HG03039 (cell line): ENCODE data around the gene DQX1.

Experiments used
- ATAC-seq: cut with Tn5 transposase; IDR thresholded peaks from one replicate; pipeline ENCODE4 v1.9.1; 2021; ENCODE audit warnings: mild to moderate bottlenecking, moderate library complexity; ENCODE audit not compliant: unreplicated experiment

DQX1 gene

GRCh38 chr2:74534411-74534810 is 8.4 kb upstream of the DQX1 start:
- no peak for ATAC-seq

- ATAC-seq: no peak
Observed at GRCh38 chr2:74533464-74533863, 7.4 kb upstream of the DQX1 start.

- no peak for ATAC-seq
Observed at GRCh38 chr2:74532222-74532621, 6.2 kb upstream of the DQX1 start.

GRCh38 chr2:74531666-74532065 is 5.6 kb upstream of the DQX1 start:
- no peak for ATAC-seq

- no peak for ATAC-seq
Observed at GRCh38 chr2:74530239-74531187, 4.5 kb upstream of the DQX1 start.

GRCh38 chr2:74529357-74530238 is 3.6 kb upstream of the DQX1 start, which contains the start of the genes AUP1 and HTRA2:
AUP1 (minus strand) TSS chr2:74529706; CDS start chr2:74529629, 77 bp downstream.
HTRA2 (plus strand) TSS chr2:74529933; CDS start chr2:74530007, 74 bp downstream.
- peak; percentile 73 for ATAC-seq

GRCh38 chr2:74528600-74529356 is 2.7 kb upstream of the DQX1 start:
- peak; percentile 7 for ATAC-seq

- no peak for ATAC-seq
Observed at GRCh38 chr2:74527741-74528140, 1.7 kb upstream of the DQX1 start.

- no peak for ATAC-seq
Observed at GRCh38 chr2:74526649-74527230, 709 bp upstream of the DQX1 start.

- no peak for ATAC-seq
Observed at GRCh38 chr2:74524955-74525716, 895 bp downstream of the DQX1 start.

- no peak for ATAC-seq
Observed at GRCh38 chr2:74524005-74524404, 2.0 kb downstream of the DQX1 start.

GRCh38 chr2:74522516-74522915 is 3.5 kb downstream of the DQX1 start:
- ATAC-seq: no peak

GRCh38 chr2:74516650-74517049 is 9.4 kb downstream of the DQX1 start:
- ATAC-seq: no peak

GRCh38 chr2:74515981-74516633 is 9.9 kb downstream of the DQX1 start:
- ATAC-seq: no peak

GRCh38 chr2:74515271-74515980 is 10.6 kb downstream of the DQX1 start:
- ATAC-seq: no peak

GRCh38 chr2:74514368-74515270 is 11.4 kb downstream of the DQX1 start, which contains the start of gene TLX2:
TLX2 (plus strand) TSS chr2:74514450; CDS start chr2:74514807, 357 bp downstream.
- ATAC-seq: no peak

- no peak for ATAC-seq
Observed at GRCh38 chr2:74513605-74514367, 12.2 kb downstream of the DQX1 start.
